Activated T-helper 1 cell treated with anti-CD3 and anti-CD28 coated beads, Interleukin-2, amount 50 U/mL, for 16 hours (primary cell): ENCODE data around the gene RP9.
"Not testable (repeated sequence)": the region's sequence is repeated elsewhere in the genome, so short reads cannot be mapped to it uniquely, and the experiment has no call there.

Source experiments
- DNase-seq, 2 donors: peaks; one replicate each; pipeline ENCODE4 v3.0.0-alpha.2; 2020; ENCODE audit warnings: low read depth in 1 of 2, low spot score in 1 of 2

RP9 gene

DNA sequence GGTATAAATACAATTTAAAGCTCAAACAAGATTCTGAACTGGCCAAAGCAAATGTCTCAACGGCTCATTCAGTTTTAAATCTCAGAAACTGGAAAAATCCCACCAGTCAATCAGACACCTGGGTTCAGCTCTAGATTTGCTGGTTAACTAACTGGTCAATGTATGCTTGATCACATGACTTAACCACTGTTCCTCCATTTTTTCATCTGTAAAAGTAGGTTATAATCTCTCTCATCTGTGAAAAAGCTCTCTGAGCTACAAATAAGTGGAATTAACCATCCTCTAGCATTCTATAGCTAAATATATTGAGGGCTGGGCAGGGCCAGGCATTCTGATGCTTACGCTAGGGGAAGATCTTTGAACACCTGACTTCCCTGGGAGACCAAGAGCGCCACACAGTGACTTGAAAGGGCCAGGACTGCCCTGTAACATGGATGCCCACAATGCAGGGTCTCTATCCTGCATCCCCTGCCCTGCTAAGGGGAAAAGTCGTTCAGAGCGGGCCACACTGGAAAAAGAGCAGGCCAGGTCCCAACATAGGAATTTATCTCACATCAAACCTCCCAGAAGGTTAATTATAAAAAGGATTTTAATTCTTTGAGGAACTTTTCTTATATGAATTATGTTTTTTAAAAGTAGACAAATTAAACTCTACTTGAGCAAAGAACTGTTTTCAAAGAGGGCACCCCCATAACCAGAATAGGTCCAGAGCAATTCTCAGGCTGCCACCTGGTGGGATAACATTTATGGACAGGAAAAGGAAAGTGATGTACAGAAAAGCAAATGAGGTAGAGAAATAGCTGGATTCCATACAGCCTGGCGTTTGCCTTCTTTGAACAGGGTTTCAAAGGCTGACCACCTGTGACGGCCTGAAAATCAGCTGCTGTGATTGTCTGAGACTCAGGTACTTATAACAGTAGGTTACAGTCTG is 1.8 kb downstream of the RP9 start:
- DNase-seq: no peak

DNA sequence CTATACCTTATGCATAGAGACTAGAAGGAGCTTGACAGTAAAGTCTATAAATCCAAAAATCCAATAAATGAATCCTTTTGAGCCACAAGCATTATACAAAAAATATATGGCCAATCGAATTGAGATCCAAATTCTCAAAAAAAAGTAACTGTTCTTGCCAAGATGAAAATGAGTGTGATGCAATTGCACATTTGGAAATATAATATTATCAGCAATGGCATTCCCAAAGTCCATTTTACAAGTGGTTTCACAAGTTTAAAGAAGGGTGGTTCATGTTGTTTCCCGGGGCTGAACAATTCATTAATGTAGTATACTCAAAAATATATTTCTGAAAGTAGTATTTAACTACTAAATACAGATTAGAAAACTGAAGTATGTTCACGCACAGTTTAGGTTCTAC is 7.3 kb downstream of the RP9 start:
- no peak for DNase-seq

DNA sequence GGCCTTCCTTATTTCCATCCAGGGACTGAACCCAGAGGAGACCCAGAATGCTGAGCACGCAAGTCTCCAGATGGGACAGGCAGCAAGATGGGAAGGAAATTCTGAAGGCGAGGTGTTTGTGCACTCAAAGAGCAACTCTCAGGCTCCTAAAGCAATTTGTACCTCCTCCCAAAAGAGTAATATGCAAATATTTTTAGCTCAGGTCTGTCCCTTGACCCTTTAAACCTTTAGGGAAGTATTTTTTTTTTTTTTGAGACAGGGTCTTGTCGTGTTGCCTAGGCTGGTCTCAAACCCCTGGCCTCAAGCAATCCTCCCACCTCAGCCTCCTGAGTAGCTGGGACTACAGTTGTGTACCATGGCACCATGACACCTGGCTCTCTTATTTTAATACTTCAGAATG is 8.4 kb downstream of the RP9 start:
- no peak for DNase-seq

DNA sequence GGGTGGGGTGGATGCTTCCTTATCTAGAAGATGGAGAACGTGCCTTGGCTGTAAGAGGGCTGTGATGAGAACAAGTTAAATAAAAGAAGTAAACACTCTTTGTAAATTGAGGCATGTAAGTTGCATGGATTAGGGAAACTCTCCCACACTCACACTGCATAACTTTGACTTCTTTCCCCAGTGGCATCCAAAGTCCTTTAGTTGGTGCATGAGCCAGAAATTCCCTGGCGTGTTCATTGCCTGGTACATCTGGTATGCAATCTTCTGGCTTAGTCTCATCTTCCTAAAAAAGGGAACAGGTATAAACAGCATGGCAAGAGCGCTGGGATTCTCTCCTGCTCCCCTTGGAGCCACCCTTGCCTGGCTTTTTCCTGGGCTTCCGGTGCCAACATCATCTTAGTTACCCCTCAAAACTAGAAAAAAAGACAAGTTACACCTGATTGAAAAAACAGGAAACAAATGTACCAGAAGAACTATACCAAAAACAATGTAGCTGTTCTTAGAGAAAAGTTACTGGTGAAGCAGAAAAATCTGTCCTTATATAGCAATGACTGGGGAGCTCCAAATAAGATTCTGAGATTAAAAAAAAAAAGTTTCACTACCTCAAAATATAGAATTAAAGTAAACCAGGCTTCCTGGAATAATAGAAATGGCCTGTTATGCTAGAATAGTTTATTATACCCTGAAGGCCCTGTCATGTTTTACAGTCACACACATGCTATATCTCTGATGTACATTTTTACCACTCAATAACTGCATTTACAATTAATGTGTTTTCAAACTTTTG is 9.9 kb downstream of the RP9 start:
- no peak for DNase-seq

DNA sequence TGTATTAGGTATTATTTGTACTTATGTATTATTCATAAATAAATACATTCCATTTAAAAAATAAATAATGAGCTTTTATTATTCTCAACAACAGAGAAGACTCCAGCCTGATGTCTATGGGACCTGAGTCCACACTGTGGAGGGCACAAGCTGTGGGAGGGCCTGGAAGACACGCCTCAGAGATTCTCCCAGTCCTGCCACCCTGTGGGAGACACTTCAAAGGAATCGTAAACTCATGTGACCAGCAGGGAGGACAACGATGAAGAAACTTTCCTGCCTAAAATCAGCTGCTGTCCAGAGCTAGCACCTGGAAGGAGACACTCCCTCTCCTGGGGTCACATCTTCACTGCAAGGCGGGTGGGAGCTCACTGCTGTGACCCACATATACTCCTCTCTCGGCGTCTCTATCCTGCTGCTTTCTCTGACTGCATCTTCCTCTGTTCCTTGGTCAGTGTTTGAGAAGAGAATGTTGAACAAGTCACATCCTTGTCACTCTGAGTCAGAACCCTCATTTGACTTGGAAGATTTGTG is 14.4 kb downstream of the RP9 start:
- DNase-seq: not testable (repeated sequence)

DNA sequence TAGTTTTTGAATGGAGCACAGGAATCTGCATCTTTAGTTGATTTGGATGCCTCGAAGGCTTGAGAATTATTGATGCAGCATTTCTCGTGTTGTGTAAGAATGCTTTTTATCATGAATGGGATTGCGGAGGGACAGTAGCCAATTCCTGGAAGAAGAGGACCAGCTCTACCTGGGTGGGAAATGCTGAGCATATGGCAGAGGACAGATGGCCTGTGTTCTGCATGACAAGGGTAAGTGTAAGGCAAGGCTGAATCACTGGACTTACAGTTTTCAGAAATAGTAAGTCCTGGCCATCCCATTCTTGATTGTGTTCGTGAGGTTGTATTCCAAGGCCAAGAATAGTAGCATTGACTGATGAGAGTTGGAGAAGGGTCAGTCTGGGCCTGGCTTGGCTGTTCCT is 15.9 kb downstream of the RP9 start:
- DNase-seq: no peak

DNA sequence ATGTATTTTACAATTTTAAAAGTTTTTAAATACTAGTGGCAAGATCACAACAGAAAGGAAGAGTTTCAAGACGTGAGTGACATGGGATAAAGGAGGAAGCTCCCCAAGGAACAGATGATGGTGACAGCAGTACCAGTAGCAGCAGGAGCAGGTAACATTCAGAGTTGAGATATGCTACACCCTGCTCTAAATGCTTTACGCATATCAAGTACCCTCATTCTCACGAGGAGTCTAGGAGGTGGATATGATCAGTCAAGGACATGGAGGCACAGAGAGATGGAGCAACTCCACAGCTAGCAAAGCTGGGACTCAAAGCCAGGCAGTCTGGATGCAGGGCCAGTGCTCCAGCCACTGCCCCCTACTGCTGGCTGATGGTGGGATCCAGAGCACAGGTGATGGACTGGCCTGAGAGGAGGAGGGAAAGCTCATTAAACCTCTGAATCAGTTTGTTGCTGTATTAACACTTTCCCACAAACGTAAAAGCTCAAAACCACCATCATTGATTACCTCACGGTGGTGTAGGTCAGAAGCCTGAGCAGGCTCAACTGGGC is 17.5 kb downstream of the RP9 start:
- no peak for DNase-seq

DNA sequence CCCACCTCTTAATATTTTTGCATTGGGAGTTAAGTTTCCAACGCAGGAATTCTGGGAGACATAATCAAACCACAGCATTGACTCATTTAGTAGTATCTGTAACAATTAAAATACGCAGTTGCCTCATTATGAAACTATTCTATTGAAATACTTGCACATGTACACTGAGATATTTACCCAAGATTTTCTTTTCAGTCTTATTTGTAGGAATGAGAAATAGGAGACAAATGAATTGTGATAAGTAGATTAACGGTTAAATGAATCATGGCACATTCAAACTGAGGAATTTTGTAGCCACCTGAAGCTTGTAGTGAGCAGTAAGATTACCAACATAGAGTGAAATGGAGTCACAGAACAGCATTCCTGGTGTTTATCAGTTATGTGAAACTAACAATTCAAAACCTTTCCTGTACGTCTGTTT is 18.1 kb downstream of the RP9 start:
- no peak for DNase-seq

DNA sequence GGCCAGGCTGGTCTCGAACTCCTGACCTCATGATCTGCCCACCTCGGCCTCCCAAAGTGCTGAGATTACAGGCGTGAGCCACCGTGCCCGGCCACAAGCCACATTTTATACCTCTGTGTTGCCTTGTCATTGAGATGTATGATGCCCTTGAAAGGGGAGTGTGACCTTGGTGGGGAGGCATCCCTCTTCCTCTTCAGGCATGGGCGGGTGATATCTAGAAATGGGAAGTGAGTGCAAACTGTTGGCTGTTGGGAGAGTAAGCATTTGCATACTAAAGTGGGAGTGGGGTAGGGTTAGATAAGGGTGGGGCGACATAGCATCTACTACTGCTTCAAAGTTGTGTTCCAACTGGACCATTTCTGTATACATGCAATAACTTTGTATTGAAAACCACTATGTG is 20.1 kb downstream of the RP9 start:
- DNase-seq: no peak

DNA sequence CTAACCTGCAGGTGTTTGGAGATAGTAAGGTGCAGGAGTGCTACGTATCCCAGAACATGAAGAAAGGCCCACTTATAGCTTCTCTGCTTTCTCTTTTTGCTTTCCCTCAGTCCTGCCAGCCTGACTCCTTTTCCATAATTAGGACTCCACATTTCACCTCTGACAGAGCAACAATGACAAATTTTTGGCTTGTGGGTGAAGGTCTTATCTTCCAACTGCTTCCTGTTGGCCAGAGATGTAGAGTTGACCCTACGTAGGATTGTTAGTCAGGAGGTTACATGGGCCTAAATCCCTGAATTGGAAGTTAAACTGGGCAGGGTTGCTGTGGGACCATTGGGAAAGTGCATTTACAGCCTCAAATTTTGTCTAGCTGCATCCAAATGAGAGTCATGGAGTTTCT is 21.3 kb downstream of the RP9 start:
- no peak for DNase-seq

DNA sequence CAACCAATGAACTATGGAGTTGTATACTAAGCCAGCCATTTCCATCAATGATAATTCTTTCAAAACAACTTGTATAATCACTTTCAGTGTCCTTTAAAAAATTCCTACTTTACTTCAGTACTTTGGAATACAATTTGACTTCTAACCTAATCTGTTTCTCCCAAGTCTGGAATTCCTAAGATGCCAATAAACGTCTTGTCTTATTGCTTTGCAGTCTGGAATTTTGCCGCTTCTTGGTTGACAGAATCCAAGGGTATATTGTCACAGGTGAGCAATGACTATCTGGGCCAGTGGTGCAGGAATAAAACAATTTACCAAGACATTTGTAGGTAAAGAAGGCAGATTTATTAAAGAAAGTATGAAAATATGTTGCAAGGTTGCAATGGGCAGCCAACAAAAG is 21.8 kb downstream of the RP9 start:
- DNase-seq: no peak

DNA sequence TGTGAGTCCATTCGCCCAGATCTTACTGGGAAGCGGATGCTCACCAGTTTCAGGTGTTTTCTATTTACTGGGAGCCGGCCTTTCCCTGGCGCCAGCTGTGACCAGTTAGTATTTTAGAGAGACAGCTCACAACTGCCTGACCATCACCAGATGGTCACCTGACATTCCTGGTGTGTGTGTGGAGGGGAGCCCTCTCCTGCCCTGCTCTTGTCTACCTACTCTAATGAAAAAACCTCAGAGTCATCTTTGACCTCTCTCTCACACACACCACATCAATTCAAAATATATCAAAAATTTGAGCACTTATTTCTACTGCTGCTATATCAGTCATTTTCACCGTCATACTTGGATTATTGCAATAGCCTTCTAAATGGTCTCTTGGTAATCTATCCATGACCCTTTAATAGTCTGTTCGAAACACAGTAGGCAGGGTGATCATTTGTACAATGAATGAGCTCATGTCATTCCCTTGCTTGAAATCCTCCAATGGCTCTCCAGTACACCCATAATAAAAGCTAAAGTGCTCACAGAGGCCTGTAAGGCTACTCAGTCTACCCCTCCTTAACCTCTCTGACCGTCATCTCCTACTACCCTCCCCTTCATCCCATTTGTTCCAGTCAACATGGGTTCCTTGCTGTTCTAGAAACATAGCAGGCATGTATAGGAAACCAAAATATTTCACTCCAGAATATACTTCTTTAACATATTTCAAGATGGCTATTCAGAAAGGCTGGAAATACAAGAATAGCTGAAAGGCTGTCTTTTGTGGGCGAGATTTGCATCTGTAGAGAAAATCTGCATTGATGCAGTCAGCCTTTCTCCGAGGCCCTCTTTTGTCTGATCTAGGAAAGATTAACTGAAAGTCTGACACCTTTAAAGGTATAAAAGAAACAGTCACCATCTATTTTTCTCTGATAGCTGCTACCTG is 29.2 kb downstream of the RP9 start:
- DNase-seq: no peak

DNA sequence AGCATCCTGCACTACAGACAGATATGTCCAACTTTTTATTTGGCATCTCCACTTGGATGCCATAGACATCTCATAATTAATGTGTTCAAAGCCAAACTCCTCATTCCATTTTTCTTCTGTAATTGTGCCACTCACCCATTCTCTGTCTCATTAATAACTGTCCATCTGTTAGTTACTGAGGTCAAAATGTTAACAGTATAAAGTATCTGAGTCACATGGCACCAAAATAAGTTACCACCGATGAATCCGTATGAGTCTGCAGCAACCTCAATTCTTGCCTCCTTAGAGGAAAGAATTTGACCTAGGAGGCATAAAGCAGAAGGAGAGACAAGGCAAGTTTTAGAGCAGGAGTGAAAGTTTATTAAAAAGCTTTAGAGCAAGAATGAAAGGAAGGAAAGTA is 30.1 kb downstream of the RP9 start:
- no peak for DNase-seq

DNA sequence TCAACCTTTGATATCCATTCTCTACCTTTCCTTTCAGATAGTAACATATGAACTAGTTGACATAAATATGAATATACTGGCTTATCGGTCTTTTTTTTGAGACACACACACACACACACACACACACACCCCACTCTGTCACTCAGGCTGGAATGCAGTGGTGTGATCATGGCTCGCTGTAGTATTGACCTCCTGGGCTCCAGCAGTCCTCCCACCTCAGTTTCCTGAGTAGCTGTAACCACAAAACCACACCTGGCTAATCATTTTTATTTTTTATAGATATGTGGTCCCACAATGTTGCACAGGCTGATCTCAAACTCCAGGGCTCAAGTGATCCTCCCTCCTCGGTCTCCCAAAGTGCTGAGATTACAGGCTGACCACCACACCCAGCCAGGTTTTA is 32.5 kb downstream of the RP9 start:
- DNase-seq: no peak

DNA sequence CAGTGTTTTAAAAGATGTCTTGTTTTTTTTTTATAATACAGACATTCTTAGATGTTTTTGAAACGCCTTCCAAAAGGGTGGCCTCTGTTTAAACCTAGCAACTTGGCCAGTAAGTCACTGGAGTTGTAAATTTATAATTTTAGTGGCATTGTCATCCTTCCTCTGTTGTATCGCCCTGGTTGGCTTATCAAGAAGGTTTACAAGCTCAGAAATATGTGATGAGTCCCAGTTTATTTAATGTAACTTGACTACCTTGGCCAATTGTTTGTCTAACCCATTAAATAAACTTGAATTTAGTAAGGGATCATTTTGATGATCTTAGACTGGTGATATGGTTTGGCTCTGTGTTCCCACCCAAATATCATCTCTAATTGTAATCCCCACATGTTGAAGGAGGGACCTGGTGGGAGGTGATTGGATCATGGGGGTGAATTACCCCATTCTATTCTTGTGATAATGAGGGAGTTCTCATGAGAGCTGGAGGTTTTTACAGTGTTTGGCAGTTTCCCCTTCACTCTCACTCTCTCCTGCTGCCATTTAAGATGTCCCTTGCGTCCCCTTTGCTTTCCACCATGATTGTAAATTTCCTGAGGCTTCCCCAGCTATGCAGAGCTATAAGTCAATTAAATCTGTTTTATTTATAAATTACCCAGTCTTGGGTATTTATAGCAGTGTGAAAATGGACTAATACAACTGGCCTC is 33.2 kb downstream of the RP9 start:
- no peak for DNase-seq

DNA sequence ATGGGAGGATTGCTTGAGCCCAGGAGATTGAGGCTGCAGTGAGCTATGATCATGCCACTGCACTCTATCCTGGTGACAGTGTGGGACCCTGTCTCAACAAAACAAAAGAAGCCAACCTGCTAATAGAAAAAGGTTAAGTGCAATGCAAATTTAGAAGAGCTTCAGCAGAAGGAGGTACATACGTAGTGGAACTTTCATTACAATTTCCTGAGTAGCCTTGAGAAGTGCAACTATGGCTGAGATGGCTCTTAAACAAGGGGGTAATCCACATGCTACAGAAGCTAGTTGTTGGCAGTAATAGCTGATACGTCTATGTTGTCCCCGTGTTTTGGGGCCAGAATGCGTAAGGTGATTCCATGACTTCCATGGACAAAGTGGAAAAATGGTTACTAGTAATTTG is 36.0 kb downstream of the RP9 start:
- DNase-seq: no peak

DNA sequence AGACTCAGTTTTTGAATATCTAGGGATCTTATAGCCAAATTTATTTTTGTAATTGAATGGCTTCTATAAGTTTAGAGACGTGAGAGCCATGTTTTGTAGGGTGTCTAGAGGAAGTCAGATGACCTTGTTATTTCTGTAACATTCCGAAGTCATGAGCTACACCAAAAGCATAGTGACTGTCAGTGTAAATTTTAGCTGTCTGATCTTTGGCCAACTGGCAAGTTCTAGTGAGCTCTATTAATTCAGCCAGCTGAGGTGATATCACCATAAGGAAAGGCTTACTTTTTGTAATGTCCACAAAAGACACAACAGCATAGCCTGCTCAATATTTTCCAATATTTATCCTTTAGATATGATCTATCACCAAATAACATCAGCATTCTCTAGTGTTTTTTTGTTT is 36.7 kb downstream of the RP9 start:
- DNase-seq: no peak

DNA sequence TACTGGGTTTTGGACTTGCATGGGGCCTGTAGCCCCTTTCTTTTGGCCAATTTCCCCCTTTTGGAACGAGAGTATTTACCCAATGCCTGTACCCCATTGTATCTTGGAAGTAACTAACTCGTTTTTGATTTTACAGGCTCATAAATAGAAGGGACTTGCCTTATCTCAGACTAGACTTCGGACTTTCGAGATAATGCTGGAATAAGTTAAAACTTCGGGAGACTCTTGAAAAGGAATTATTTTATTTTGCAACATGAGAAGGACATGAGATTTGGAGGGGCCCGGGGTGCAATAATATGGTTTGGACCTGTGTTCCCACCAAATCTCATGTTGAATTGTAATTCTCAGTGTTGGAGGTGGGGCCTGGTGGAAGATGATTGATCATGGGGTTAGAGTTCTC is 38.4 kb downstream of the RP9 start:
- no peak for DNase-seq

DNA sequence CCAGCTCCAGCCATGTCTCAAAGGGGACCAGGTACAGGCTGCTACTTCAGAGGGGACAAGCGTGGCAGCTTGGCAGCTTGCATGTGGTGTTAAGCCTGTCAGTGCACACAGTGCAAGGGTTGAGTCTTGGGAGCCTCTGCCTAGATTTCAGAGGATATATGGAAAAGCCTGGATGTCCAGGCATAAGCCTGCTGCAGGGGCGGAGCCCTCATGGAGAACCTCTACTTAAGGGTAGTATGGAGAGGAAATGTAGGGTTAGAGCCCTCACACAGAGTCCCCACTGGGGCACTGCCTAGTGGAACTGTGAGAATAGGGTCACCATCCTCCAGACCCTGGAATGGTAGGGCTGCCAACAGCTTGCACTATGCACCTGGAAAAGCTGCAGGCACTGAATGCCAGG is 38.9 kb downstream of the RP9 start:
- no peak for DNase-seq

DNA sequence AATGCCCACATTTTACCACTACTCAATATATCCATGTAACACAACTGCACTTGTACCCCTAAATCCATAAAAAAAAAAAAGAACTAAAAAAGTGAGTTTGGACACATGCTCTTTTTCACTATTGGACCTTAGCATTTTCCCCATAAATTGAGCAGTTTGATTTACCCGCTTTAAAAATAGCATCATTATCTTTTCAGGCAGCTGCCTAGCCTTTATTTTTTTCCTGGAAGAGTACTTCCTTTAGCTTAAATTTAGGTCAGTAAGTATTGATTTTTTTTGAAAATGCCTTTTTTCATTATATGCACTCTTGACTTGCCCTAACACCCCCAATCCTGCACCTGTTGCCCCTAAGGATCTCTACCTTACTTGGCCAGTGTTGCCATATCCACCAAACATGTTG is 41.3 kb downstream of the RP9 start:
- DNase-seq: no peak
